HL-60 (cell line): Measurements from ENCODE around the gene C1orf141.

Source experiments
- CTCF ChIP-seq: IDR thresholded peaks from one replicate; pipeline ENCODE4 v1.5.1; 2011; ENCODE audit warnings: low read length, control low read depth, inconsistent platforms; ENCODE audit not compliant: insufficient read depth
- GABPA ChIP-seq: IDR thresholded peaks from 2 replicates; pipeline ENCODE4 v1.6.1; 2012; ENCODE audit warnings: low read depth
- POLR2AphosphoS5 ChIP-seq: IDR thresholded peaks from 2 replicates; pipeline ENCODE4 v1.6.1; 2012; ENCODE audit warnings: low read depth

- no peak for TF ChIP-seq CTCF
- TF ChIP-seq POLR2AphosphoS5 = no peak
- TF ChIP-seq GABPA = no peak
These were observed 1.6 kb downstream of the C1orf141 start for GRCh38 chr1:67133177-67133576.
